ENCODE results near the gene CADM1. TPM values are rescaled to one million over a fixed set of nuclear protein-coding genes. Genes with fewer than 3 reads are reported as not detected.

CADM1 gene
- total RNA-seq, 1 experiment from 2014 or later: 6.7 TPM

GRCh38 chr11:115515647-115516395 lies 11.6 kb upstream of the CADM1 start:
- no peak for DNase-seq (ENCODE audit: low spot score)

GRCh38 chr11:115506954-115507675 lies 2.9 kb upstream of the CADM1 start:
- no peak for DNase-seq (ENCODE audit: low spot score)

DNA sequence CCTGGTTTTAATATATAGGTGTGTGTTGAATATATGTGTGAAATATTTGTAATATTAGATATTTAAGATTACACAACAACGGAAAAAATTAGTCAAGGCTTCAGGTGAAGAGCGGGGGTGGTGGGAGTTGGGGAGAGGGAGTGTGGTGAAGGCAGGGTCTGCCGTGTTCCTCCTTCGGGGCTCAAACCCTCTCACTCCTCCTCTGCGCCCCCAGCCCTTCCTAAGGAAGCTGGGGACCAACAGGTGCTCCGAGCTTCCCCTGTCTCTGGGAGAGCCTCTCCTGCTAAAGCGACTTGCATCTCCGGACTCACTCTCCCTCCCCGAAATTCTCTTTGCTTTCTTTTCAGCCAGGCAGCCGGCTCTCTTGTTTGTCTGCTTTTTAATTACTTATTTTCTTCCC lies 960 bp upstream of the CADM1 start:
- DNase-seq (ENCODE audit: low spot score): no peak

DNA sequence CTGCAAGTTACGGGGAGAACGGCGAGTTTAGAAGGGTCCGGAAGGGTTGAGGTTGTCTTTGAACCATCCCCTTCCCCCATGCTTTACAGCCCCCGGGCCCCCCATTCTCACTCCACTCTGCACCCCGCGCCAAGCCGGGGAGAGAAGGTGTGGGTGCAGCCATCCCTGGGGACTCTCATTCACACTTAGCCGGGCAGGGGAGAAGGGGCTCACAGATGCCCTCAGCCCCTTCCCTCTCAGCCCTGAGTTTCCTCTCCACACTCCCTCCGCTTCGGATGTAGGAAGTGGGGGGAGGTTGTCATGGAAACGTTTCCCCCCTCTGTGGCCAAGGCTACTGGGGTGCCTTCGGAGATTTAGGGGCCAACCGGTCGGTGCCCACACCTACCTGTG lies 334 bp downstream of the CADM1 start:
- DNase-seq (ENCODE audit: low spot score): peak; percentile 1

GRCh38 chr11:115503083-115503885 lies 931 bp downstream of the CADM1 start:
- DNase-seq (ENCODE audit: low spot score): peak; percentile 27

DNA sequence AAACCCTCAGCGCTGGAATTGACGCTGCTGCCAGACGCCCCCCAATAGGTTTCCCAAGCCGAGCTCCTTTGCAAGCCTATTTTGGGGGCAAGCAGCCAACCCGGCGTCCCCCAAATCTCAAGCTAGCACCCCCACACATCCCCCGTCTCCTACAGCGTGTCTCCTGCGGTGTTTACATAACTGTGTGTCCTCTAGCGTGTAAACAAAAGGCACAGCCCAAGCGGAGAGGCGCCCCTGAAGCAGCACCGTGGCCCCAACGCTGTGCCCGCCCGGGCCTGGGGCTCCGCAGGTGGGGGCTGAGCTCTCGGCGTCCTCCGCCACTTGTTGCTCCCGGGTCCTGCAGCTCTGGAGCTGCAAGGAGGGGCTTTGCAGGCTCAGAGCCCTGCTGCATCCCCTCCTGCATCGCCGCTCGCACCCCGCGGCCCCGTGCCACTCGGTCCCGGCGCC lies 1.6 kb downstream of the CADM1 start:
- DNase-seq (ENCODE audit: low spot score): no peak

DNA sequence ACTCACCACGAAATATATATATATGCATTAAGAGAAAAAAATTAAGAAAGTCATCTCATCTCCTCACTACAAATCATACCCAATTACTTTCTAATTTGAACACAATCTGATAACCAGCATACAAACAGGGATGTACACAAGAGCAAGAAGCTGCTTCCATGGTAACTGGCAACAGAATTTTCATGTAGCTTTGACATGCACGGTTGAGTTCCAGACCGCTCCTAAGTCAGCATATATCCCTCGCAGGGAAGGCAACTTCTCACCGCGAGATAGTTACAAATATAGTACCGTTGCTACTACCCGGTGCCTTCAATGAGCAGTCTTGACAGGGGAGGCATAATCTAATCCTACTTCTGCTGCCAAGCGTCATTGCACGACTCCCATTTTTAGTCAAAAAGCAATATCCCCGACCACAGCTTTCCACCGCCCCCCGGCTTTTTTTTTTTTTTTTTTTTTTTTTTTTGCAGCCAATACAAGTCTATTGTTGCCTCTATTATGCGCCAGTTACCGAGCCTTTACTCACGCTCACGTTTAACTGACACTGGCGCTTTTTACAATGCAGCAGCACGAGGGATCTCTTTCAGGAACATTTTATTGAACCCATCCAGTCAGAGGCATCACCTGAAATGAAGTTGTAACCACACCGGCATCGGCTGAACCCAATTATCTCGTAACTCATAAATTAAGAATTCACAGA lies 2.2 kb downstream of the CADM1 start:
- DNase-seq (ENCODE audit: low spot score): no peak

GRCh38 chr11:115501502-115501892 lies 2.7 kb downstream of the CADM1 start:
- DNase-seq (ENCODE audit: low spot score): no peak

- no peak for DNase-seq (ENCODE audit: low spot score)
Measured at GRCh38 chr11:115500547-115501501, 3.4 kb downstream of the CADM1 start.

- no peak for DNase-seq (ENCODE audit: low spot score)
Measured at GRCh38 chr11:115499891-115500290, 4.3 kb downstream of the CADM1 start.

DNA sequence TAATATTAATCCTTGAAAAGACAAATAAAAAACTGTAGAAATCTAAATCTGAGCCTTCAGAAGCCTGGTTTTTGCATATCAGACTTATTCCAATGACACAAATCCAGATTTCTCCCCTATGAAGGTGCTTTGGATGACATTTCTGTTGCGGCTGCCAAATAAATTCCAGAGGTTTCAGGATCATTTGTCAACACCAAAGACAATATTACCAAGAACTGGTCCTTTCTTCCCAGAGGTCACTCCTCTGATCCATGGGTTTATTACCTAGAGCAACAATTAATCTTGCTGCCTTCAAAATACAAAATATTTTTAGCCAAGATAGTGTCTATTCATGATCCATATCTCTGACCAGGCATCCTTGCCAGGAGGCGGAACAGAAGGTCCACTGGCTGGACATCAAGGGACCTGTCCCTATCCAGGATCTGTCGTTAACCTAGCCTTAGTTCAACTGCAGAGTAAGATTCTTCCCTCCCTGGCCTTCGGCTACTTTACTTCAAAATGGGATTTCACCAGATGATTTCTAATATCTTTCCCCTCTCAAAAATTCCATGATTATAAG lies 4.9 kb downstream of the CADM1 start:
- no peak for DNase-seq (ENCODE audit: low spot score)

DNA sequence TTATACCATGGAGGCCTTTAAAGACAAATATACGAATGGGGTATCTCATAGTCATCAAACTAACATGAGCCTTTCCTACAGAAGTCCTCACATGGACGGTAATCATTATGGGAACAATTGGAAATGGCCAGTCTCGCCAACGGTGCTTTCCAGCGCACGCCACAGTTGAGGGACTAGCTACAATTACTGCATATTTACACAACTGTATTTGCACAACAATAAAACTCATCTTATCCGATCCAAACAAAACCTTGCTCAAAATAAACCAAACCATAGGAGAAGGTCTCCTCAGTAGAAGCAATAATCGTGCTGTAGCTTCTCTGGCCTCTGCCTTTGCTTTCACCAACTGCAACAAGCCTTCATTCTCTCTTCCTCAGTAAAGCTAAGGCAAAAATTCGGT lies 5.9 kb downstream of the CADM1 start:
- no peak for DNase-seq (ENCODE audit: low spot score)

GRCh38 chr11:115497303-115497702 lies 6.9 kb downstream of the CADM1 start:
- DNase-seq (ENCODE audit: low spot score): no peak

DNA sequence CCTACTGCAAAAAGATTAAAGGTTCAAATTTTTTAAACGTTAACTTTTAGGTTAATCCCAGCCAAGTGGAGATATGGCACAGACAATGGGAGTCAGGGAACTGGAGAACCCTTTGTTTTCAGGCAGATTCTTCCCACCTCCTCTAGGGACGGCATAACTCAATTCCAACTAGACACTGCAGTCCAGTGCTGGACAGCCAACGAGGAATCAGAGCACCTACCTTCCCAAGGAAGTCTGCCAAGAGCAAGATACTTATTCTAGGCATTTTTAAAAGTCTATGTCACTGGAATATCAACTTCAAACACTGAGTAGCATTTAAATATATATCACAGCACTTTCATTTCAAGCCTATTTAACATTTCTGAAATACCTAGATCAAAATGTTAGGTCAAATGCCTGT lies 7.3 kb downstream of the CADM1 start:
- DNase-seq (ENCODE audit: low spot score): peak; percentile 2

- DNase-seq (ENCODE audit: low spot score): no peak
Measured at GRCh38 chr11:115493905-115494304, 10.3 kb downstream of the CADM1 start.

GRCh38 chr11:115493488-115493887 lies 10.7 kb downstream of the CADM1 start:
- DNase-seq (ENCODE audit: low spot score): no peak

DNA sequence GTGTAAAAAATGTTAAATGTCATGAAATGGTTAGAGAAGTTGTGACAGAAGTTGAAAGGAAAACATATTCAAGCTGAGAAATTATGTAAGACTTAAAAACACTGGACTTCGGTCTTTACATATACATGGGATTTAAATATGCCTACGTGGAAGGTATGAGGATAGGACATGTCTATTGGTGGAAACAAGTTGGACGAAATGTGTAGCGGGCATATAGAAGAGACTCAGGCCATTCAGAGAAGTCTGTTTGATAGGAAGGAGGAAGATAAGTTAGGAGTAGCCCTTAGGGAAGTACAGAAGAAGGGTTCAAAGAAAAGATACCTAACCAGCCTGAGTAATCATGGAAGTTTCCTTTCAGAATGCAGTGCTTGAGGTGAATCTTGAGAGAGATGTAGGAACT lies 14.7 kb downstream of the CADM1 start:
- no peak for DNase-seq (ENCODE audit: low spot score)

DNA sequence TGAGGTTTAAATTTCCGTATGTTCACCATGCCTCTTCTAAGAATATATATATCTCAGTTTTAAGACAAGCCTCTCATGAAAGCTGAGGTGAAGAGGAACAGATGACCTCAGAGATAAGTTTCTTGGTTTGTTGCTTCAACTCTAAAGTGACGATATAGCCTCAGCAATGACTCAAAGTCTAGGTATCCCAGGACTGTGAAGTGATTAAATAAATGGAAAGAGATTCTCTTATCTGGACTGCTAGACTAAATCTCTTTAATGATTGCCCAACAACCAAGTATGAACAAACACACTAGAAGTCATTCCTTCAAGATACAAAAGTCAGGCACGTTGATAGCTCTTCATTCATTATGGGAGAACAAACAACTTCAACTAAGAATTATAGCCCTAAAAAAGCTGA lies 15.3 kb downstream of the CADM1 start:
- peak; percentile 86 for DNase-seq (ENCODE audit: low spot score)

- DNase-seq (ENCODE audit: low spot score): no peak
Measured at GRCh38 chr11:115481528-115481927, 22.7 kb downstream of the CADM1 start.

DNA sequence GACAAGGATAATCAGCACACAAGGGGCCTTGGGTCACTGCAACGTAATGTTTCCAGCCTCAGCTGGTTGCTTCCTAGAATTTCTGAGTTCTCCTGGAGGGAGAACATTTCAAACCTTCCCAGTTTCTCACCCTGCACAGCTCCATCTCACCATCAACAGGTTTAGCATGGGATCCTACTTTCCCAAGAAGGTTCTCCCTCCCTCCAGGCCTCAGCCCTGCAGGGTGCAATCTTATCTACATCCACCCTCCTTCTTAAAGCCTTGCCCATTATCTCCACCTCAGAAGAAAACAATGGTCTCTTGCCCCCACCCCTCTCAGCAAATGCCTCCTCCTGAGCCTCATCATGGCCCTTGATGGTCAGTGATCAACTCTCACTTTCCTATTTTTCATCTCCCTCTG lies 23.6 kb downstream of the CADM1 start:
- DNase-seq (ENCODE audit: low spot score): no peak

All from A172 (cell line).